ENCODE measurements around the gene CENPW. TPM values are rescaled to one million over a fixed set of nuclear protein-coding genes. Genes with fewer than 3 reads are reported as not detected.

The CENPW gene
- total and polyA plus RNA-seq, 2 experiments from 2014 or later, result 10.8 to 26.1 TPM

GRCh38 chr6:126333729-126334128 lies 6.2 kb upstream of the CENPW start:
- no peaks in the 10 kb centered on the region for H3K27me3 ChIP-seq

GRCh38 chr6:126335210-126335609 lies 4.7 kb upstream of the CENPW start:
- no peaks in the 10 kb centered on the region for H3K4me1 ChIP-seq (ENCODE audit: low read depth)
- no peaks in the 10 kb centered on the region for H3K9me3 ChIP-seq (ENCODE audit: low read depth)
- TF ChIP-seq CTCF (IDR thresholded peaks at IDR 0.05; ENCODE audit: low read depth, low read length), result peak; percentile 5
- no peak overlapping the region for H3K27ac ChIP-seq
- no peaks in the 10 kb centered on the region for H3K27me3 ChIP-seq
- no peaks in the 10 kb centered on the region for H3K36me3 ChIP-seq
- DNase-seq (ENCODE audit: low read depth in 1 of 2, low spot score in 1 of 2), result no peak
- H3K4me3 ChIP-seq, result no peak overlapping the region

More at GRCh38 chr6:126333729-126334128, 6.2 kb upstream of the CENPW start:
- Histone ChIP-seq H3K9me3 (ENCODE audit: low read depth) (no peaks in the 10 kb centered on the region), H3K27ac (no peak overlapping the region), H3K36me3 (no peaks in the 10 kb centered on the region), H3K4me1 (ENCODE audit: low read depth) (no peaks in the 10 kb centered on the region), H3K4me3 (no peak overlapping the region)
- TF ChIP-seq CTCF (IDR thresholded peaks at IDR 0.05; ENCODE audit: low read depth, low read length), result no peak
- DNase-seq (ENCODE audit: low read depth in 1 of 2, low spot score in 1 of 2), result no peak

- H3K27me3 ChIP-seq, result no peaks in the 10 kb centered on the region
- no peak overlapping the region for H3K4me3 ChIP-seq
- TF ChIP-seq CTCF (IDR thresholded peaks at IDR 0.05; ENCODE audit: low read depth, low read length), result no peak
- DNase-seq (ENCODE audit: low read depth in 1 of 2, low spot score in 1 of 2), result peak in 1 of 2 donors; percentile 89
- H3K4me1 ChIP-seq (ENCODE audit: low read depth), result no peaks in the 10 kb centered on the region
- H3K9me3 ChIP-seq (ENCODE audit: low read depth), result no peaks in the 10 kb centered on the region
- no peaks in the 10 kb centered on the region for H3K36me3 ChIP-seq
- H3K27ac ChIP-seq, result no peak overlapping the region
Measured at GRCh38 chr6:126337323-126337722, 2.6 kb upstream of the CENPW start.

GRCh38 chr6:126341126-126341525 lies 1.2 kb downstream of the CENPW start:
- no peak for TF ChIP-seq CTCF (IDR thresholded peaks at IDR 0.05; ENCODE audit: low read depth, low read length)
- H3K27ac ChIP-seq, result no peak overlapping the region
- peak overlapping the region; percentile 73 for H3K4me3 ChIP-seq
- no peaks in the 10 kb centered on the region for H3K9me3 ChIP-seq (ENCODE audit: low read depth)
- no peaks in the 10 kb centered on the region for H3K27me3 ChIP-seq
- H3K4me1 ChIP-seq (ENCODE audit: low read depth), result no peaks in the 10 kb centered on the region
- DNase-seq (ENCODE audit: low read depth in 1 of 2, low spot score in 1 of 2), result no peak
- H3K36me3 ChIP-seq, result no peaks in the 10 kb centered on the region

GRCh38 chr6:126344181-126344580 lies 4.3 kb downstream of the CENPW start:
- no peak for TF ChIP-seq CTCF (IDR thresholded peaks at IDR 0.05; ENCODE audit: low read depth, low read length)
- H3K27me3 ChIP-seq, result no peaks in the 10 kb centered on the region
- no peak overlapping the region for H3K4me3 ChIP-seq
- H3K4me1 ChIP-seq (ENCODE audit: low read depth), result no peaks in the 10 kb centered on the region
- peaks cover 2% of the 10 kb centered on the region for H3K36me3 ChIP-seq
- DNase-seq (ENCODE audit: low read depth in 1 of 2, low spot score in 1 of 2), result no peak
- H3K9me3 ChIP-seq (ENCODE audit: low read depth), result no peaks in the 10 kb centered on the region
- H3K27ac ChIP-seq, result no peak overlapping the region

- Histone ChIP-seq H3K4me1 (ENCODE audit: low read depth) (no peaks in the 10 kb centered on the region), H3K4me3 (no peak overlapping the region), H3K36me3 (peaks cover 2% of the 10 kb centered on the region), H3K27ac (no peak overlapping the region), H3K9me3 (ENCODE audit: low read depth) (no peaks in the 10 kb centered on the region), H3K27me3 (no peaks in the 10 kb centered on the region)
- TF ChIP-seq CTCF (IDR thresholded peaks at IDR 0.05; ENCODE audit: low read depth, low read length), result no peak
- no peak for DNase-seq (ENCODE audit: low read depth in 1 of 2, low spot score in 1 of 2)
Measured at GRCh38 chr6:126351960-126352359, 12.0 kb downstream of the CENPW start.

All from cardiac muscle cell (in vitro differentiated cells and primary cell).